ENCODE results near the gene DMPK.
A peak's percentile ranks its signal among the peaks of the same experiment; 100 is the strongest.

The DMPK gene

GRCh38 chr19:45789035-45789786, 6.9 kb upstream of the DMPK start:
- Histone ChIP-seq H3K4me3 (ENCODE audit: low read length in 2 of 2) (no peak overlapping the region), H3K27me3 (ENCODE audit: control insufficient read depth in 2 of 2, insufficient read depth in 2 of 2, low read length in 2 of 2) (no peaks in the 10 kb centered on the region), H3K4me1 (ENCODE audit: control insufficient read depth in 2 of 2, insufficient read depth in 2 of 2, low read length in 2 of 2) (peaks cover 19 to 22% of the 10 kb centered on the region in 2 donors), H3K36me3 (ENCODE audit: control insufficient read depth in 2 of 2, insufficient read depth in 2 of 2, low read length in 2 of 2) (peaks cover 27 to 28% of the 10 kb centered on the region in 2 donors), H3K9ac (ENCODE audit: low read depth in 1 of 2, low read length in 2 of 2) (no peak overlapping the region), H3K9me3 (ENCODE audit: control insufficient read depth in 2 of 2, low read length in 2 of 2) (no peaks in the 10 kb centered on the region), H3K27ac (ENCODE audit: low read depth in 2 of 2, low read length in 2 of 2) (no peak overlapping the region)

- H3K36me3 ChIP-seq (ENCODE audit: control insufficient read depth in 2 of 2, insufficient read depth in 2 of 2, low read length in 2 of 2) = peaks cover 27 to 28% of the 10 kb centered on the region in 2 donors
- no peaks in the 10 kb centered on the region for H3K9me3 ChIP-seq (ENCODE audit: control insufficient read depth in 2 of 2, low read length in 2 of 2)
- H3K27me3 ChIP-seq (ENCODE audit: control insufficient read depth in 2 of 2, insufficient read depth in 2 of 2, low read length in 2 of 2) = no peaks in the 10 kb centered on the region
- peaks cover 11 to 13% of the 10 kb centered on the region in 2 donors for H3K4me1 ChIP-seq (ENCODE audit: control insufficient read depth in 2 of 2, insufficient read depth in 2 of 2, low read length in 2 of 2)
- H3K27ac ChIP-seq (ENCODE audit: low read depth in 2 of 2, low read length in 2 of 2) = no peak overlapping the region
- H3K4me3 ChIP-seq (ENCODE audit: low read length in 2 of 2) = no peak overlapping the region
- no peak overlapping the region for H3K9ac ChIP-seq (ENCODE audit: low read depth in 1 of 2, low read length in 2 of 2)
Observed at GRCh38 chr19:45786533-45786894, 4.2 kb upstream of the DMPK start.

- Histone ChIP-seq H3K27me3 (ENCODE audit: control insufficient read depth in 2 of 2, insufficient read depth in 2 of 2, low read length in 2 of 2) (no peaks in the 10 kb centered on the region), H3K4me3 (ENCODE audit: low read length in 2 of 2) (no peak overlapping the region), H3K4me1 (ENCODE audit: control insufficient read depth in 2 of 2, insufficient read depth in 2 of 2, low read length in 2 of 2) (peaks cover 10% of the 10 kb centered on the region in 2 donors), H3K9me3 (ENCODE audit: control insufficient read depth in 2 of 2, low read length in 2 of 2) (no peaks in the 10 kb centered on the region), H3K27ac (ENCODE audit: low read depth in 2 of 2, low read length in 2 of 2) (no peak overlapping the region), H3K36me3 (ENCODE audit: control insufficient read depth in 2 of 2, insufficient read depth in 2 of 2, low read length in 2 of 2) (peaks cover 27 to 28% of the 10 kb centered on the region in 2 donors), H3K9ac (ENCODE audit: low read depth in 1 of 2, low read length in 2 of 2) (no peak overlapping the region)
Observed at GRCh38 chr19:45785781-45786532, 3.7 kb upstream of the DMPK start.

GRCh38 chr19:45785097-45785496, 2.8 kb upstream of the DMPK start:
- Histone ChIP-seq H3K27ac (ENCODE audit: low read depth in 2 of 2, low read length in 2 of 2) (no peak overlapping the region), H3K9me3 (ENCODE audit: control insufficient read depth in 2 of 2, low read length in 2 of 2) (no peaks in the 10 kb centered on the region), H3K4me1 (ENCODE audit: control insufficient read depth in 2 of 2, insufficient read depth in 2 of 2, low read length in 2 of 2) (peaks cover 8 to 12% of the 10 kb centered on the region in 2 donors), H3K27me3 (ENCODE audit: control insufficient read depth in 2 of 2, insufficient read depth in 2 of 2, low read length in 2 of 2) (no peaks in the 10 kb centered on the region), H3K4me3 (ENCODE audit: low read length in 2 of 2) (no peak overlapping the region), H3K9ac (ENCODE audit: low read depth in 1 of 2, low read length in 2 of 2) (no peak overlapping the region), H3K36me3 (ENCODE audit: control insufficient read depth in 2 of 2, insufficient read depth in 2 of 2, low read length in 2 of 2) (peaks cover 27 to 28% of the 10 kb centered on the region in 2 donors)

GRCh38 chr19:45784096-45784495, 1.8 kb upstream of the DMPK start:
- no peak overlapping the region for H3K9ac ChIP-seq (ENCODE audit: low read depth in 1 of 2, low read length in 2 of 2)
- peaks cover 23 to 28% of the 10 kb centered on the region in 2 donors for H3K36me3 ChIP-seq (ENCODE audit: control insufficient read depth in 2 of 2, insufficient read depth in 2 of 2, low read length in 2 of 2)

GRCh38 chr19:45782820-45783785, 813 bp upstream of the DMPK start:
- peak overlapping the region; percentile 64 to 76 for H3K27ac ChIP-seq (ENCODE audit: low read depth in 2 of 2, low read length in 2 of 2)
- peaks cover 17 to 22% of the 10 kb centered on the region in 2 donors for H3K4me1 ChIP-seq (ENCODE audit: control insufficient read depth in 2 of 2, insufficient read depth in 2 of 2, low read length in 2 of 2)
- H3K4me3 ChIP-seq (ENCODE audit: low read length in 2 of 2) = peak overlapping the region in 1 of 2 donors; percentile 7
- H3K9me3 ChIP-seq (ENCODE audit: control insufficient read depth in 2 of 2, low read length in 2 of 2) = no peaks in the 10 kb centered on the region
- peaks cover 13 to 23% of the 10 kb centered on the region in 2 donors for H3K36me3 ChIP-seq (ENCODE audit: control insufficient read depth in 2 of 2, insufficient read depth in 2 of 2, low read length in 2 of 2)
- H3K27me3 ChIP-seq (ENCODE audit: control insufficient read depth in 2 of 2, insufficient read depth in 2 of 2, low read length in 2 of 2) = no peaks in the 10 kb centered on the region
- peak overlapping the region; percentile 39 to 41 for H3K9ac ChIP-seq (ENCODE audit: low read depth in 1 of 2, low read length in 2 of 2)

More at GRCh38 chr19:45784096-45784495, 1.8 kb upstream of the DMPK start:
- Histone ChIP-seq H3K27me3 (ENCODE audit: control insufficient read depth in 2 of 2, insufficient read depth in 2 of 2, low read length in 2 of 2) (no peaks in the 10 kb centered on the region), H3K4me1 (ENCODE audit: control insufficient read depth in 2 of 2, insufficient read depth in 2 of 2, low read length in 2 of 2) (peaks cover 13 to 17% of the 10 kb centered on the region in 2 donors), H3K27ac (ENCODE audit: low read depth in 2 of 2, low read length in 2 of 2) (peak overlapping the region; percentile 64 to 76), H3K4me3 (ENCODE audit: low read length in 2 of 2) (no peak overlapping the region), H3K9me3 (ENCODE audit: control insufficient read depth in 2 of 2, low read length in 2 of 2) (no peaks in the 10 kb centered on the region)

- peak overlapping the region; percentile 21 to 50 for H3K4me3 ChIP-seq (ENCODE audit: low read length in 2 of 2)
Observed at GRCh38 chr19:45781214-45782161, 802 bp downstream of the DMPK start.

GRCh38 chr19:45780448-45781213, 1.7 kb downstream of the DMPK start:
- H3K27me3 ChIP-seq (ENCODE audit: control insufficient read depth in 2 of 2, insufficient read depth in 2 of 2, low read length in 2 of 2) = no peaks in the 10 kb centered on the region
- H3K4me3 ChIP-seq (ENCODE audit: low read length in 2 of 2) = peak overlapping the region in 1 of 2 donors; percentile 45
- H3K9ac ChIP-seq (ENCODE audit: low read depth in 1 of 2, low read length in 2 of 2) = no peak overlapping the region
- peak overlapping the region in 1 of 2 donors; percentile 48 for H3K27ac ChIP-seq (ENCODE audit: low read depth in 2 of 2, low read length in 2 of 2)
- H3K4me1 ChIP-seq (ENCODE audit: control insufficient read depth in 2 of 2, insufficient read depth in 2 of 2, low read length in 2 of 2) = peaks cover 17 to 22% of the 10 kb centered on the region in 2 donors
- no peaks in the 10 kb centered on the region for H3K9me3 ChIP-seq (ENCODE audit: control insufficient read depth in 2 of 2, low read length in 2 of 2)
- peaks cover 12 to 14% of the 10 kb centered on the region in 2 donors for H3K36me3 ChIP-seq (ENCODE audit: control insufficient read depth in 2 of 2, insufficient read depth in 2 of 2, low read length in 2 of 2)

More at GRCh38 chr19:45781214-45782161, 802 bp downstream of the DMPK start:
- no peaks in the 10 kb centered on the region for H3K9me3 ChIP-seq (ENCODE audit: control insufficient read depth in 2 of 2, low read length in 2 of 2)
- H3K9ac ChIP-seq (ENCODE audit: low read depth in 1 of 2, low read length in 2 of 2) = peak overlapping the region in 1 of 2 donors; percentile 43
- H3K36me3 ChIP-seq (ENCODE audit: control insufficient read depth in 2 of 2, insufficient read depth in 2 of 2, low read length in 2 of 2) = peaks cover 12 to 23% of the 10 kb centered on the region in 2 donors
- peaks cover 17 to 22% of the 10 kb centered on the region in 2 donors for H3K4me1 ChIP-seq (ENCODE audit: control insufficient read depth in 2 of 2, insufficient read depth in 2 of 2, low read length in 2 of 2)
- H3K27ac ChIP-seq (ENCODE audit: low read depth in 2 of 2, low read length in 2 of 2) = peak overlapping the region in 1 of 2 donors; percentile 76
- no peaks in the 10 kb centered on the region for H3K27me3 ChIP-seq (ENCODE audit: control insufficient read depth in 2 of 2, insufficient read depth in 2 of 2, low read length in 2 of 2)

Measured in mucosa of rectum (tissue), 2 donors.